ENCODE measurements around the gene NPPB.
"Not testable (repeated sequence)": the region's sequence is repeated elsewhere in the genome, so short reads cannot be mapped to it uniquely, and the experiment has no call there.

The NPPB gene

GRCh38 chr1:11858613-11858967 lies at the start of gene NPPB:
Gene NPPB, minus strand, starts transcription at chr1:11858945. Its CDS starts 112 bp downstream, at chr1:11858833.
- DNase-seq: no peak

GRCh38 chr1:11908095-11908675 lies 49.4 kb upstream of the NPPB start:
- peak; percentile 94 for DNase-seq

- DNase-seq: peak; percentile 94
These were observed 48.7 kb upstream of the NPPB start for GRCh38 chr1:11907275-11908094.

GRCh38 chr1:11906870-11907269 lies 48.1 kb upstream of the NPPB start:
- no peak for DNase-seq

GRCh38 chr1:11904978-11905377 lies 46.2 kb upstream of the NPPB start:
- DNase-seq: no peak

- DNase-seq: not testable (repeated sequence)
These were observed 45.4 kb upstream of the NPPB start for GRCh38 chr1:11904156-11904555.

- no peak for DNase-seq
These were observed 44.5 kb upstream of the NPPB start for GRCh38 chr1:11903210-11903609.

- not testable (repeated sequence) for DNase-seq
These were observed 42.7 kb upstream of the NPPB start for GRCh38 chr1:11901446-11901845.

GRCh38 chr1:11898831-11899467 lies 40.2 kb upstream of the NPPB start:
- no peak for DNase-seq

GRCh38 chr1:11898086-11898785 lies 39.5 kb upstream of the NPPB start:
- DNase-seq: no peak

- DNase-seq: not testable (repeated sequence)
These were observed 35.8 kb upstream of the NPPB start for GRCh38 chr1:11894501-11894900.

GRCh38 chr1:11893907-11894251 lies 35.1 kb upstream of the NPPB start:
- DNase-seq: peak; percentile 70

GRCh38 chr1:11891433-11892186 lies 32.9 kb upstream of the NPPB start:
- DNase-seq: no peak

GRCh38 chr1:11888877-11889208 lies 30.1 kb upstream of the NPPB start:
- no peak for DNase-seq

GRCh38 chr1:11888206-11888876 lies 29.6 kb upstream of the NPPB start:
- no peak for DNase-seq

GRCh38 chr1:11887666-11888007 lies 28.9 kb upstream of the NPPB start:
- no peak for DNase-seq

GRCh38 chr1:11886986-11887665 lies 28.4 kb upstream of the NPPB start:
- DNase-seq: no peak

GRCh38 chr1:11885916-11886315 lies 27.2 kb upstream of the NPPB start:
- DNase-seq: no peak

GRCh38 chr1:11882814-11883538 lies 24.2 kb upstream of the NPPB start:
- DNase-seq: no peak

- no peak for DNase-seq
These were observed 23.1 kb upstream of the NPPB start for GRCh38 chr1:11881749-11882441.
